Ascending aorta (tissue), 2 donors: ENCODE measurements around the gene NT5DC2. TPM values are rescaled to one million over a fixed set of nuclear protein-coding genes. Genes with fewer than 3 reads are reported as not detected.

Experiments used
- DNase-seq, 2 donors: peaks; one replicate each; pipeline ENCODE4 v3.0.0-alpha.2; 2019; ENCODE audit warnings: low spot score in 2 of 2
- H3K27ac ChIP-seq, 2 donors: fragments of 200-600 bp; sonication (generic); one replicate each; pipeline ENCODE4 v1.5.1; 2016 to 2017; ENCODE audit warnings: mild to moderate bottlenecking in 1 of 2
- H3K27me3 ChIP-seq: fragments of 200-600 bp; sonication (generic); one replicate; pipeline ENCODE4 v1.5.1; 2017
- H3K36me3 ChIP-seq, 2 donors: fragments of 200-600 bp; sonication (generic); one replicate each; pipeline ENCODE4 v1.5.1; 2016
- H3K4me1 ChIP-seq, 2 donors: fragments of 200-600 bp; sonication (generic); one replicate each; pipeline ENCODE4 v1.5.1; 2016 to 2017; ENCODE audit warnings: mild to moderate bottlenecking in 1 of 2
- H3K4me3 ChIP-seq, 2 donors: fragments of 200-600 bp; sonication (generic); one replicate each; pipeline ENCODE4 v1.5.1; 2016 to 2017; ENCODE audit warnings: mild to moderate bottlenecking in 1 of 2
- H3K9me3 ChIP-seq, 2 donors: fragments of 200-600 bp; sonication (generic); one replicate each; pipeline ENCODE4 v1.5.1; 2016
- CTCF ChIP-seq, 3 experiments: fragments of 200-600 bp in 2 of 3; fragments of 450-650 bp in 1 of 3; sonication (generic) in 2 of 3; IDR thresholded peaks; one replicate each; pipeline ENCODE4 v1.5.1; 2016 to 2019; ENCODE audit warnings: antibody characterized with exemption in 3 of 3, mild to moderate bottlenecking in 1 of 3, moderate library complexity in 1 of 3
- intact Hi-C: fragments of 100-400 bp; cut with DNase I; formaldehyde crosslinking; loops from one replicate; pipeline ENCODE4 v1.15.1; 2023
- total RNA-seq: library from RNA; depleted of rRNA; stranded (reverse); fragments of >200 nt; gene quantifications from one replicate; pipeline ENCODE4 v1.1.0, GENCODE V29; 2016

The NT5DC2 gene
- total RNA-seq, 1 donor from 2014 or later: 95.5 TPM

GRCh38 chr3:52522651-52523251, 10.9 kb downstream of the NT5DC2 start:
- intact Hi-C loops: no loop called here

GRCh38 chr3:52521881-52522650, 11.6 kb downstream of the NT5DC2 start:
- H3K36me3 ChIP-seq: peaks cover 0 to 5% of the 10 kb centered on the region in 2 donors
- no peak overlapping the region for H3K4me3 ChIP-seq
- TF ChIP-seq CTCF (IDR thresholded peaks at IDR 0.05): no peak
- H3K27me3 ChIP-seq: no peaks in the 10 kb centered on the region
- no peaks in the 10 kb centered on the region for H3K9me3 ChIP-seq
- H3K4me1 ChIP-seq: peaks cover 0 to 12% of the 10 kb centered on the region in 2 donors
- DNase-seq: no peak
- intact Hi-C loops: no loop called here
- H3K27ac ChIP-seq: no peak overlapping the region

More at GRCh38 chr3:52522651-52523251, 10.9 kb downstream of the NT5DC2 start:
- Histone ChIP-seq H3K4me1 (peaks cover 0 to 12% of the 10 kb centered on the region in 2 donors), H3K9me3 (no peaks in the 10 kb centered on the region), H3K36me3 (peaks cover 3 to 9% of the 10 kb centered on the region in 2 donors), H3K27me3 (no peaks in the 10 kb centered on the region), H3K4me3 (no peak overlapping the region), H3K27ac (no peak overlapping the region)
- TF ChIP-seq CTCF (IDR thresholded peaks at IDR 0.05): no peak
- no peak for DNase-seq

GRCh38 chr3:52521488-52521824, 12.2 kb downstream of the NT5DC2 start:
- Histone ChIP-seq H3K4me1 (peaks cover 0 to 12% of the 10 kb centered on the region in 2 donors), H3K36me3 (peaks cover 0 to 5% of the 10 kb centered on the region in 2 donors), H3K9me3 (no peaks in the 10 kb centered on the region), H3K27ac (no peak overlapping the region), H3K4me3 (no peak overlapping the region), H3K27me3 (no peaks in the 10 kb centered on the region)
- DNase-seq: no peak
- intact Hi-C loops: no loop called here
- TF ChIP-seq CTCF (IDR thresholded peaks at IDR 0.05): no peak

GRCh38 chr3:52520716-52521487, 12.8 kb downstream of the NT5DC2 start:
- no peak for TF ChIP-seq CTCF (IDR thresholded peaks at IDR 0.05)
- Histone ChIP-seq H3K27ac (no peak overlapping the region), H3K4me3 (no peak overlapping the region), H3K4me1 (peaks cover 0 to 11% of the 10 kb centered on the region in 2 donors), H3K27me3 (no peaks in the 10 kb centered on the region), H3K36me3 (peaks cover 0 to 5% of the 10 kb centered on the region in 2 donors), H3K9me3 (no peaks in the 10 kb centered on the region)
- no peak for DNase-seq
- intact Hi-C loops: no loop called here

- no peak for DNase-seq
- TF ChIP-seq CTCF (IDR thresholded peaks at IDR 0.05): no peak
- intact Hi-C loops: no loop called here
- peaks cover 0 to 5% of the 10 kb centered on the region in 2 donors for H3K36me3 ChIP-seq
- peaks cover 0 to 4% of the 10 kb centered on the region in 2 donors for H3K4me1 ChIP-seq
- no peaks in the 10 kb centered on the region for H3K9me3 ChIP-seq
- no peaks in the 10 kb centered on the region for H3K27me3 ChIP-seq
- no peak overlapping the region for H3K4me3 ChIP-seq
- no peak overlapping the region for H3K27ac ChIP-seq
Observed at GRCh38 chr3:52520141-52520667, 13.5 kb downstream of the NT5DC2 start.
